Spleen (tissue), 7 donors: Measurements from ENCODE around the gene ERC2.

Experiments
- POLR2AphosphoS5 ChIP-seq, 3 donors: sonication (generic); formaldehyde crosslinking; IDR thresholded peaks; one replicate each; pipeline ENCODE4 v1.5.1; 2017; ENCODE audit warnings: antibody characterized with exemption in 3 of 3
- TF ChIP-seq, protein P1 (sequence below), 11 experiments: fragments of 200-600 bp in 7 of 11; fragments of 450-650 bp in 4 of 11; sonication (generic) in 4 of 11; IDR thresholded peaks in 8 of 11; conservative IDR thresholded peaks in 3 of 11; 1 replicate in 7 of 11; 2 replicates in 4 of 11; pipeline versions ENCODE4 v1.4.0 to v1.8.0; 2016 to 2021; ENCODE audit warnings: antibody characterized with exemption in 11 of 11, inconsistent platforms in 4 of 11, mild to moderate bottlenecking in 1 of 11
- donor health status: DM: no; HTN: no; CAD: no; lungs with moderate emphysema.
- donor health status: DM: no; HTN: no; CAD: no.
- donor health status: DM: no; HTN: no; CAD: no.

DNA sequence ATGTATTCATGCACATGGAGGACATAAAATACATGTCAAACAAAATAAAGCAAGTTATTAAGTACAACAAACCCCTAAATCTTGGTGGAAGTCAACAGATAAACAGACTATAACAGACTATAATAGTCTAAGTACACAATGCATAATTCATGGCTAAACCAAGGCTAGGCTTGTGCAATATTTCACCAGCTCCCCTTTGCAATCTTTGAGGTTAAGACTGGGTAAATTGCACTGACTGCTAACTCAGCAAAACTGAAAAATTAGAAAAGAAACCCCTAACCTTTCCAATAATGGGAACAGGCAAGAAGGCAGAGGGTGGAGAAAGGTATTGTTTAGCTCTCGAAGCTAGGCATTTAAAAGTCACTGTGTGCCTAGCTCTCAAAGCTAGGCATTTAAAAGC, 676.3 kb downstream of the ERC2 start:
- TF ChIP-seq POLR2AphosphoS5 (IDR thresholded peaks at IDR 0.05) = no peak
- TF ChIP-seq, protein P1, sequence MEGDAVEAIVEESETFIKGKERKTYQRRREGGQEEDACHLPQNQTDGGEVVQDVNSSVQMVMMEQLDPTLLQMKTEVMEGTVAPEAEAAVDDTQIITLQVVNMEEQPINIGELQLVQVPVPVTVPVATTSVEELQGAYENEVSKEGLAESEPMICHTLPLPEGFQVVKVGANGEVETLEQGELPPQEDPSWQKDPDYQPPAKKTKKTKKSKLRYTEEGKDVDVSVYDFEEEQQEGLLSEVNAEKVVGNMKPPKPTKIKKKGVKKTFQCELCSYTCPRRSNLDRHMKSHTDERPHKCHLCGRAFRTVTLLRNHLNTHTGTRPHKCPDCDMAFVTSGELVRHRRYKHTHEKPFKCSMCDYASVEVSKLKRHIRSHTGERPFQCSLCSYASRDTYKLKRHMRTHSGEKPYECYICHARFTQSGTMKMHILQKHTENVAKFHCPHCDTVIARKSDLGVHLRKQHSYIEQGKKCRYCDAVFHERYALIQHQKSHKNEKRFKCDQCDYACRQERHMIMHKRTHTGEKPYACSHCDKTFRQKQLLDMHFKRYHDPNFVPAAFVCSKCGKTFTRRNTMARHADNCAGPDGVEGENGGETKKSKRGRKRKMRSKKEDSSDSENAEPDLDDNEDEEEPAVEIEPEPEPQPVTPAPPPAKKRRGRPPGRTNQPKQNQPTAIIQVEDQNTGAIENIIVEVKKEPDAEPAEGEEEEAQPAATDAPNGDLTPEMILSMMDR (IDR thresholded peaks at IDR 0.05 in 8 of 11, conservative IDR thresholded peaks at IDR 0.05 in 3 of 11) = no peak
